GM19023 (cell line): Measurements from ENCODE around the gene PDIK1L.
A peak's percentile ranks its signal among the peaks of the same experiment; 100 is the strongest.

Experiments used
- ATAC-seq: cut with Tn5 transposase; IDR thresholded peaks from one replicate; pipeline ENCODE4 v1.9.1; 2021; ENCODE audit warnings: mild to moderate bottlenecking, moderate library complexity; ENCODE audit not compliant: unreplicated experiment

PDIK1L gene

GRCh38 chr1:26111530-26112406, at the start of gene PDIK1L:
TSS of gene PDIK1L (plus strand) at chr1:26111824. CDS start at chr1:26114309, 2,485 bp downstream.
- peak; percentile 69 for ATAC-seq

GRCh38 chr1:26064553-26064952, 47.1 kb upstream of the PDIK1L start:
- ATAC-seq = no peak

GRCh38 chr1:26066160-26066559, 45.5 kb upstream of the PDIK1L start:
- no peak for ATAC-seq

GRCh38 chr1:26066857-26067256, 44.8 kb upstream of the PDIK1L start:
- ATAC-seq = no peak

GRCh38 chr1:26067432-26067911, 44.2 kb upstream of the PDIK1L start, which contains the start of gene TRIM63:
TSS of gene TRIM63 (minus strand) at chr1:26067630. CDS start at chr1:26067494, 136 bp downstream.
- no peak for ATAC-seq

GRCh38 chr1:26069941-26070295, 41.7 kb upstream of the PDIK1L start:
- no peak for ATAC-seq

GRCh38 chr1:26070296-26070962, 41.2 kb upstream of the PDIK1L start:
- ATAC-seq = no peak

GRCh38 chr1:26070963-26071342, 40.7 kb upstream of the PDIK1L start:
- ATAC-seq = no peak

GRCh38 chr1:26072305-26072704, 39.3 kb upstream of the PDIK1L start:
- ATAC-seq = no peak

GRCh38 chr1:26075421-26076144, 36.0 kb upstream of the PDIK1L start:
- no peak for ATAC-seq

- no peak for ATAC-seq
Measured at GRCh38 chr1:26077524-26077923, 34.1 kb upstream of the PDIK1L start.

GRCh38 chr1:26078286-26079177, 33.1 kb upstream of the PDIK1L start:
- no peak for ATAC-seq

GRCh38 chr1:26079178-26079563, 32.5 kb upstream of the PDIK1L start:
- no peak for ATAC-seq

GRCh38 chr1:26079960-26080814, 31.4 kb upstream of the PDIK1L start:
- ATAC-seq = no peak

- no peak for ATAC-seq
Measured at GRCh38 chr1:26081267-26082019, 30.2 kb upstream of the PDIK1L start.

- no peak for ATAC-seq
Measured at GRCh38 chr1:26082020-26082350, 29.6 kb upstream of the PDIK1L start.

- ATAC-seq = no peak
Measured at GRCh38 chr1:26083208-26083607, 28.4 kb upstream of the PDIK1L start.

GRCh38 chr1:26084091-26084561, 27.5 kb upstream of the PDIK1L start:
- no peak for ATAC-seq

GRCh38 chr1:26084844-26085243, 26.8 kb upstream of the PDIK1L start:
- ATAC-seq = no peak
